ENCODE data around the gene UBE2V1.

UBE2V1 gene

GRCh38 chr20:50057714-50058053 is 55.3 kb downstream of the UBE2V1 start:
- no peak overlapping the region for H3K4me3 ChIP-seq (ENCODE audit: insufficient read length, low read depth)
- no peak for DNase-seq (ENCODE audit: low read depth, low spot score)
- no peak overlapping the region for H3K9ac ChIP-seq (ENCODE audit: insufficient read length, low read depth)
- peaks cover 9% of the 10 kb centered on the region for H3K4me1 ChIP-seq (ENCODE audit: insufficient read depth, insufficient read length)
- H3K27me3 ChIP-seq (ENCODE audit: insufficient read depth, insufficient read length), result no peaks in the 10 kb centered on the region
- TF ChIP-seq YY1 (IDR thresholded peaks at IDR 0.05; ENCODE audit: insufficient read depth, insufficient read length) (no peak), ZNF274 (IDR thresholded peaks at IDR 0.05; ENCODE audit: low read depth, low read length) (no peak), SUZ12 (IDR thresholded peaks at IDR 0.05; ENCODE audit: extremely low read depth, insufficient read depth, insufficient read length) (no peak)
- H3K36me3 ChIP-seq (ENCODE audit: insufficient read depth, insufficient read length, low read length), result no peaks in the 10 kb centered on the region
- no peaks in the 10 kb centered on the region for H3K9me3 ChIP-seq (ENCODE audit: insufficient read depth, low read length)

GRCh38 chr20:50056951-50057713 is 55.8 kb downstream of the UBE2V1 start:
- Histone ChIP-seq H3K4me1 (ENCODE audit: insufficient read depth, insufficient read length) (peaks cover 9% of the 10 kb centered on the region), H3K9me3 (ENCODE audit: insufficient read depth, low read length) (no peaks in the 10 kb centered on the region), H3K27me3 (ENCODE audit: insufficient read depth, insufficient read length) (no peaks in the 10 kb centered on the region), H3K36me3 (ENCODE audit: insufficient read depth, insufficient read length, low read length) (no peaks in the 10 kb centered on the region), H3K4me3 (ENCODE audit: insufficient read length, low read depth) (no peak overlapping the region), H3K9ac (ENCODE audit: insufficient read length, low read depth) (peak overlapping the region; percentile 24)
- no peak for DNase-seq (ENCODE audit: low read depth, low spot score)
- TF ChIP-seq SUZ12 (IDR thresholded peaks at IDR 0.05; ENCODE audit: extremely low read depth, insufficient read depth, insufficient read length) (no peak), ZNF274 (IDR thresholded peaks at IDR 0.05; ENCODE audit: low read depth, low read length) (no peak), YY1 (IDR thresholded peaks at IDR 0.05; ENCODE audit: insufficient read depth, insufficient read length) (no peak)

- peaks cover 9% of the 10 kb centered on the region for H3K4me1 ChIP-seq (ENCODE audit: insufficient read depth, insufficient read length)
- no peaks in the 10 kb centered on the region for H3K27me3 ChIP-seq (ENCODE audit: insufficient read depth, insufficient read length)
- H3K9ac ChIP-seq (ENCODE audit: insufficient read length, low read depth), result no peak overlapping the region
- no peak for TF ChIP-seq SUZ12 (IDR thresholded peaks at IDR 0.05; ENCODE audit: extremely low read depth, insufficient read depth, insufficient read length)
- no peak for TF ChIP-seq ZNF274 (IDR thresholded peaks at IDR 0.05; ENCODE audit: low read depth, low read length)
- no peak for TF ChIP-seq YY1 (IDR thresholded peaks at IDR 0.05; ENCODE audit: insufficient read depth, insufficient read length)
- H3K36me3 ChIP-seq (ENCODE audit: insufficient read depth, insufficient read length, low read length), result no peaks in the 10 kb centered on the region
- H3K9me3 ChIP-seq (ENCODE audit: insufficient read depth, low read length), result no peaks in the 10 kb centered on the region
- DNase-seq (ENCODE audit: low read depth, low spot score), result no peak
- H3K4me3 ChIP-seq (ENCODE audit: insufficient read length, low read depth), result no peak overlapping the region
These were observed 56.5 kb downstream of the UBE2V1 start for GRCh38 chr20:50056408-50056926.

GRCh38 chr20:50055524-50056083 is 57.3 kb downstream of the UBE2V1 start:
- DNase-seq (ENCODE audit: low read depth, low spot score), result no peak
- no peak for TF ChIP-seq ZNF274 (IDR thresholded peaks at IDR 0.05; ENCODE audit: low read depth, low read length)
- TF ChIP-seq SUZ12 (IDR thresholded peaks at IDR 0.05; ENCODE audit: extremely low read depth, insufficient read depth, insufficient read length), result no peak
- no peak for TF ChIP-seq YY1 (IDR thresholded peaks at IDR 0.05; ENCODE audit: insufficient read depth, insufficient read length)
- Histone ChIP-seq H3K4me1 (ENCODE audit: insufficient read depth, insufficient read length) (peaks cover 13% of the 10 kb centered on the region), H3K4me3 (ENCODE audit: insufficient read length, low read depth) (no peak overlapping the region), H3K9me3 (ENCODE audit: insufficient read depth, low read length) (no peaks in the 10 kb centered on the region), H3K36me3 (ENCODE audit: insufficient read depth, insufficient read length, low read length) (no peaks in the 10 kb centered on the region), H3K27me3 (ENCODE audit: insufficient read depth, insufficient read length) (no peaks in the 10 kb centered on the region), H3K9ac (ENCODE audit: insufficient read length, low read depth) (peak overlapping the region; percentile 59)

- Histone ChIP-seq H3K9me3 (ENCODE audit: insufficient read depth, low read length) (no peaks in the 10 kb centered on the region), H3K9ac (ENCODE audit: insufficient read length, low read depth) (peak overlapping the region; percentile 59), H3K36me3 (ENCODE audit: insufficient read depth, insufficient read length, low read length) (no peaks in the 10 kb centered on the region), H3K27me3 (ENCODE audit: insufficient read depth, insufficient read length) (no peaks in the 10 kb centered on the region), H3K4me1 (ENCODE audit: insufficient read depth, insufficient read length) (peaks cover 14% of the 10 kb centered on the region), H3K4me3 (ENCODE audit: insufficient read length, low read depth) (no peak overlapping the region)
- TF ChIP-seq YY1 (IDR thresholded peaks at IDR 0.05; ENCODE audit: insufficient read depth, insufficient read length) (no peak), SUZ12 (IDR thresholded peaks at IDR 0.05; ENCODE audit: extremely low read depth, insufficient read depth, insufficient read length) (no peak), ZNF274 (IDR thresholded peaks at IDR 0.05; ENCODE audit: low read depth, low read length) (no peak)
- no peak for DNase-seq (ENCODE audit: low read depth, low spot score)
These were observed 58.1 kb downstream of the UBE2V1 start for GRCh38 chr20:50054626-50055511.

GRCh38 chr20:50054231-50054547 is 58.8 kb downstream of the UBE2V1 start:
- Histone ChIP-seq H3K4me1 (ENCODE audit: insufficient read depth, insufficient read length) (peaks cover 14% of the 10 kb centered on the region), H3K4me3 (ENCODE audit: insufficient read length, low read depth) (no peak overlapping the region), H3K27me3 (ENCODE audit: insufficient read depth, insufficient read length) (no peaks in the 10 kb centered on the region), H3K36me3 (ENCODE audit: insufficient read depth, insufficient read length, low read length) (no peaks in the 10 kb centered on the region), H3K9ac (ENCODE audit: insufficient read length, low read depth) (no peak overlapping the region), H3K9me3 (ENCODE audit: insufficient read depth, low read length) (no peaks in the 10 kb centered on the region)
- TF ChIP-seq SUZ12 (IDR thresholded peaks at IDR 0.05; ENCODE audit: extremely low read depth, insufficient read depth, insufficient read length), result no peak
- TF ChIP-seq YY1 (IDR thresholded peaks at IDR 0.05; ENCODE audit: insufficient read depth, insufficient read length), result no peak
- TF ChIP-seq ZNF274 (IDR thresholded peaks at IDR 0.05; ENCODE audit: low read depth, low read length), result no peak
- no peak for DNase-seq (ENCODE audit: low read depth, low spot score)

Measured in NT2/D1 (cell line).